WERI-Rb-1 (cell line): Measurements from ENCODE around the gene SEC14L6.

ENCODE experiments used
- DNase-seq: peaks from one replicate; pipeline ENCODE4 v3.0.0-alpha.2; 2020
- H3K27ac ChIP-seq: fragments of 250-450 bp; sonication (Bioruptor Pico); 2 replicates; pipeline ENCODE4 v1.5.1; 2020; ENCODE audit warnings: mild to moderate bottlenecking, moderate library complexity
- H3K27me3 ChIP-seq: fragments of 250-450 bp; sonication (Bioruptor Pico); 2 replicates; pipeline ENCODE4 v1.5.1; 2021; ENCODE audit warnings: mild to moderate bottlenecking, low read depth, moderate library complexity; ENCODE audit not compliant: insufficient read depth, severe bottlenecking
- H3K36me3 ChIP-seq: fragments of 250-450 bp; sonication (Bioruptor Pico); 2 replicates; pipeline ENCODE4 v1.5.1; 2020; ENCODE audit warnings: mild to moderate bottlenecking, moderate library complexity
- H3K4me3 ChIP-seq: 2 replicates; pipeline ENCODE4 v1.5.1; 2011; ENCODE audit warnings: low read depth, mild to moderate bottlenecking, control low read depth, low read length
- H3K9me3 ChIP-seq: fragments of 250-450 bp; sonication (Bioruptor Pico); 2 replicates; pipeline ENCODE4 v1.5.1; 2021; ENCODE audit warnings: mild to moderate bottlenecking, moderate library complexity; ENCODE audit not compliant: severe bottlenecking
- TF ChIP-seq, protein P1 (sequence below): IDR thresholded peaks from 2 replicates; pipeline ENCODE4 v1.5.1; 2011; ENCODE audit warnings: low read depth, mild to moderate bottlenecking, control low read depth, inconsistent platforms, low read length

Gene SEC14L6

GRCh38 chr22:30485362-30485988 lies 61.1 kb downstream of the SEC14L6 start:
- Histone ChIP-seq H3K4me3 (no peak overlapping the region), H3K27ac (no peak overlapping the region), H3K27me3 (no peaks in the 10 kb centered on the region), H3K36me3 (no peaks in the 10 kb centered on the region), H3K9me3 (no peaks in the 10 kb centered on the region)
- DNase-seq: peak; percentile 66
- TF ChIP-seq, protein P1, sequence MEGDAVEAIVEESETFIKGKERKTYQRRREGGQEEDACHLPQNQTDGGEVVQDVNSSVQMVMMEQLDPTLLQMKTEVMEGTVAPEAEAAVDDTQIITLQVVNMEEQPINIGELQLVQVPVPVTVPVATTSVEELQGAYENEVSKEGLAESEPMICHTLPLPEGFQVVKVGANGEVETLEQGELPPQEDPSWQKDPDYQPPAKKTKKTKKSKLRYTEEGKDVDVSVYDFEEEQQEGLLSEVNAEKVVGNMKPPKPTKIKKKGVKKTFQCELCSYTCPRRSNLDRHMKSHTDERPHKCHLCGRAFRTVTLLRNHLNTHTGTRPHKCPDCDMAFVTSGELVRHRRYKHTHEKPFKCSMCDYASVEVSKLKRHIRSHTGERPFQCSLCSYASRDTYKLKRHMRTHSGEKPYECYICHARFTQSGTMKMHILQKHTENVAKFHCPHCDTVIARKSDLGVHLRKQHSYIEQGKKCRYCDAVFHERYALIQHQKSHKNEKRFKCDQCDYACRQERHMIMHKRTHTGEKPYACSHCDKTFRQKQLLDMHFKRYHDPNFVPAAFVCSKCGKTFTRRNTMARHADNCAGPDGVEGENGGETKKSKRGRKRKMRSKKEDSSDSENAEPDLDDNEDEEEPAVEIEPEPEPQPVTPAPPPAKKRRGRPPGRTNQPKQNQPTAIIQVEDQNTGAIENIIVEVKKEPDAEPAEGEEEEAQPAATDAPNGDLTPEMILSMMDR: peak; percentile 97

DNA sequence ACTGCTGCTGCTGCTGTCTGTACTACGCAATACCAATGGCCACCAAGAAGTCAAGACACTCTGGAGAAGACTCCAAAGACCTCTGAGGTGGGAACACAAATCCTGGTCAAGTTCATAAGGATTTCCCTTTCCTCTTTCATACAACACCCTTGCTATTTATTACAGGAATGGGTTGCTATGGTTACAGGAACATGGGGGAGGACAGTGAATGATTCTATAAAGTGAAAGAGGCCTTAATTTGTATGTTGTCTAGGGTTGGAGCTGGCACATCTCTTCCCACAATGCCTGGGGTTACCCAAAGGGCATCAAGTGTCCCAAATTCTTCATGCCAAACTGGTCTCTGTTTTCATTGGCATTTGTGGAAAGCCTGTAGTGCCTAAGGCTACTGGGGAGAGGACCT lies 63.4 kb downstream of the SEC14L6 start:
- H3K27me3 ChIP-seq: no peaks in the 10 kb centered on the region
- no peak overlapping the region for H3K27ac ChIP-seq
- no peaks in the 10 kb centered on the region for H3K36me3 ChIP-seq
- TF ChIP-seq, protein P1: no peak
- no peak overlapping the region for H3K4me3 ChIP-seq
- no peak for DNase-seq
- no peaks in the 10 kb centered on the region for H3K9me3 ChIP-seq

DNA sequence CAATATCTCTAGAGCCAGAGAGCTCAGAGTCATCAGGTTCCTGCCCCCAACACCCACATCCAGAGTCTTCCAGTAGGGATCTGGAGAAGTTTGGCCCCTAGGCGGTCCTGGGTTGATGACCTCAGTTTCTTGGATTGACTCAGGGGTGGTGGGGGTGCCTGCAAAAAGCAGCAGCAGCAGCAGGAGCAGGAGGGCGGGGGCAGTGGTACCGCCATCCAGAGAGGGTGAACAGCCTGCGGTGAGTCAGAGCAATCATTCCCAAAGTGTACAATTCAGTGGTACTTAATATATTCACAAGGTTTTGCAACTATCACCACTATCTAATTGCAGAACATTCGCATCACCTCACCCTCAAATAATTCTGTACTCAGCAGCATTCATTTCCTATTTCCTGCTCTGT lies 64.8 kb downstream of the SEC14L6 start:
- DNase-seq: no peak
- Histone ChIP-seq H3K4me3 (no peak overlapping the region), H3K36me3 (no peaks in the 10 kb centered on the region), H3K27ac (no peak overlapping the region), H3K27me3 (no peaks in the 10 kb centered on the region), H3K9me3 (no peaks in the 10 kb centered on the region)
- TF ChIP-seq, protein P1: no peak

GRCh38 chr22:30479981-30480380 lies 66.6 kb downstream of the SEC14L6 start:
- Histone ChIP-seq H3K4me3 (no peak overlapping the region), H3K27me3 (no peaks in the 10 kb centered on the region), H3K9me3 (no peaks in the 10 kb centered on the region), H3K27ac (no peak overlapping the region), H3K36me3 (no peaks in the 10 kb centered on the region)
- TF ChIP-seq, protein P1: no peak
- DNase-seq: no peak

DNA sequence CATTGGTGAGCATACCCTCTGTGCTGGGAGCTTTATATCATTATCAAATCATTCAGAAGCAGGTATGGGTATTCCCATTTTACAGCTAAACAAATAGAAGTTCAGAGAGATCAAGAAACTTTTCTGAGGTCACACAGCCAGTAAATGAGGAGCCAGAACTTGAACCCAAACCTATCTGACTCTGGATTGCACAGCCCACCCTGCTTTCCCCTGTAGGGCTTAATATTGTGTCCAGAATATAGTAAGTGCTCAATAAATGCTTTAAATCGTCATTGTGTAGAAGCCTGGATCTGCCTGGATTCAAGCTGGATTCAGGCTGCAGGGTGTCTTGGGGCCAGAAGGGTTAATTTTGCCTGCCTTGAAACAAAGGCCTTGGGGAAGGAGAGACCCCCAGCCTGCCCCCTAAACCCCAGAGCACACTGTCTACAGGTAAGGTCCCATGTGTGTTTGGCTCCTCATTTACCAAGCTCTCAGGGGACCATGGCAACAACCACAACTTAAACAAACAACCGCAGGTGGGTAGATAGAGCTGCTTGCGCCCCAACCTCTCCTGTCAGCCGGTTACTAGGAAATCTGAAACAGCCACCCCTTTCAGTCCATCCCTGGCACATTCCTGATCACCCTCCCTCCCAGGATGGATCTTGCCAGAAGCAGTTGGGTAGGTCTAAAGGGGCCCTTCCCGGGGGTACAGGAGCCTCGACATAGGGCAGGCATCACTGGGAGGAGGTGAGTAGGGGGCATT lies 71.7 kb downstream of the SEC14L6 start:
- TF ChIP-seq, protein P1: no peak
- no peak overlapping the region for H3K4me3 ChIP-seq
- H3K27me3 ChIP-seq: no peaks in the 10 kb centered on the region
- no peaks in the 10 kb centered on the region for H3K9me3 ChIP-seq
- DNase-seq: no peak
- H3K27ac ChIP-seq: no peak overlapping the region
- H3K36me3 ChIP-seq: no peaks in the 10 kb centered on the region
